ENCODE measurements around the gene FBP1. TPM values are rescaled to one million over a fixed set of nuclear protein-coding genes. Genes with fewer than 3 reads are reported as not detected.
A peak's percentile ranks its signal among the peaks of the same experiment; 100 is the strongest.

Gene FBP1
- total RNA-seq: 0.92 TPM
- long read RNA-seq, partial matches to known transcripts: 0 of 1 reads
- long read RNA-seq, other reads (novel, unspliced or antisense): 0 of 1 reads

GRCh38 chr9:94639061-94639998, at the start of gene FBP1:
FBP1 (minus strand) TSS chr9:94639518; CDS start chr9:94639310, 208 bp downstream.
- peak; percentile 84 for DNase-seq (ENCODE audit: low spot score)
- intact Hi-C loops (cut with DNase I): no loop called here

- no peak for DNase-seq (ENCODE audit: low spot score)
- intact Hi-C loops (cut with DNase I): no loop called here
Measured at GRCh38 chr9:94687451-94687850, 48.1 kb upstream of the FBP1 start.

GRCh38 chr9:94685359-94685758, 46.0 kb upstream of the FBP1 start:
- intact Hi-C loops (cut with DNase I): no loop called here
- DNase-seq (ENCODE audit: low spot score): no peak

- intact Hi-C loops (cut with DNase I): loop anchor here (2.0 to 5.0 kb wide), 2 partner anchors 101 to 449 kb away; no protein-coding TSS in a partner anchor
- DNase-seq (ENCODE audit: low spot score): peak; percentile 87
Measured at GRCh38 chr9:94681508-94681907, 42.2 kb upstream of the FBP1 start.

- intact Hi-C loops (cut with DNase I): loop anchor here (2.0 to 5.0 kb wide), 2 partner anchors 102 to 450 kb away; no protein-coding TSS in a partner anchor
- no peak for DNase-seq (ENCODE audit: low spot score)
Measured at GRCh38 chr9:94680621-94681020, 41.3 kb upstream of the FBP1 start.

- no peak for DNase-seq (ENCODE audit: low spot score)
- intact Hi-C loops (cut with DNase I): loop anchor here (2.0 to 5.0 kb wide), 2 partner anchors 102 to 451 kb away; no protein-coding TSS in a partner anchor
Measured at GRCh38 chr9:94680020-94680419, 40.7 kb upstream of the FBP1 start.

GRCh38 chr9:94679587-94679986, 40.3 kb upstream of the FBP1 start:
- intact Hi-C loops (cut with DNase I): no loop called here
- no peak for DNase-seq (ENCODE audit: low spot score)

GRCh38 chr9:94677929-94678328, 38.6 kb upstream of the FBP1 start:
- no peak for DNase-seq (ENCODE audit: low spot score)
- intact Hi-C loops (cut with DNase I): no loop called here

- no peak for DNase-seq (ENCODE audit: low spot score)
- intact Hi-C loops (cut with DNase I): no loop called here
Measured at GRCh38 chr9:94676446-94677131, 37.3 kb upstream of the FBP1 start.

GRCh38 chr9:94675008-94675881, 35.9 kb upstream of the FBP1 start:
- intact Hi-C loops (cut with DNase I): no loop called here
- DNase-seq (ENCODE audit: low spot score): no peak

- intact Hi-C loops (cut with DNase I): no loop called here
- DNase-seq (ENCODE audit: low spot score): no peak
Measured at GRCh38 chr9:94672811-94673487, 33.6 kb upstream of the FBP1 start.

- intact Hi-C loops (cut with DNase I): no loop called here
- no peak for DNase-seq (ENCODE audit: low spot score)
Measured at GRCh38 chr9:94668928-94669729, 29.8 kb upstream of the FBP1 start.

GRCh38 chr9:94668418-94668927, 29.2 kb upstream of the FBP1 start:
- intact Hi-C loops (cut with DNase I): no loop called here

GRCh38 chr9:94666364-94667099, 27.2 kb upstream of the FBP1 start:
- DNase-seq (ENCODE audit: low spot score): no peak
- intact Hi-C loops (cut with DNase I): no loop called here

More at GRCh38 chr9:94668418-94668927, 29.2 kb upstream of the FBP1 start:
- no peak for DNase-seq (ENCODE audit: low spot score)

GRCh38 chr9:94665613-94666012, 26.3 kb upstream of the FBP1 start:
- DNase-seq (ENCODE audit: low spot score): no peak
- intact Hi-C loops (cut with DNase I): no loop called here

- DNase-seq (ENCODE audit: low spot score): no peak
- intact Hi-C loops (cut with DNase I): no loop called here
Measured at GRCh38 chr9:94664801-94665200, 25.5 kb upstream of the FBP1 start.

GRCh38 chr9:94663640-94664039, 24.3 kb upstream of the FBP1 start:
- intact Hi-C loops (cut with DNase I): no loop called here
- DNase-seq (ENCODE audit: low spot score): no peak
